K562 treated with DMSO at 1 percent for 24 hours (cell line): ENCODE data around the gene ITK. TPM values are rescaled to one million over a fixed set of nuclear protein-coding genes. Genes with fewer than 3 reads are reported as not detected.

ENCODE experiments used
- total RNA-seq: library from RNA; unstranded; fragments of 300-600 nt; gene quantifications from 2 replicates; pipeline ENCODE4 v1.2.3, GENCODE V29; 2022; ENCODE audit warnings: low read depth; ENCODE audit not compliant: insufficient read depth

ITK gene
- total RNA-seq, result not detected in 2 replicates

GRCh38 chr5:157180374-157181264 is at the start of gene ITK:
TSS of gene ITK (plus strand) at chr5:157180840. CDS start at chr5:157180978, 138 bp downstream.

GRCh38 chr5:157142317-157143126 is 38.1 kb upstream of the ITK start, which contains the start of gene MED7:
TSS of gene MED7 (minus strand) at chr5:157142865. CDS start at chr5:157139431, 3,434 bp downstream.

GRCh38 chr5:157166214-157167213 is 14.1 kb upstream of the ITK start, which contains the start of gene GARIN3:
TSS of gene GARIN3 (minus strand) at chr5:157166264. CDS start at chr5:157166168, 96 bp downstream.

GRCh38 chr5:157265714-157266285 is 85.2 kb downstream of the ITK start, which contains the start of gene CYFIP2:
TSS of gene CYFIP2 (plus strand) at chr5:157266123. CDS start at chr5:157285362, 19,239 bp downstream.

Other genes starting within 250 kb of the ITK start
- not detected in 2 replicates for gene TIMD4, start 217.6 kb upstream of the ITK start, total RNA-seq
- gene HAVCR1, start 121.7 kb upstream of the ITK start, total RNA-seq, result not detected in 2 replicates
- gene HAVCR2, start 71.8 kb upstream of the ITK start, total RNA-seq, result 0.28 TPM in 1 of 2 replicates, not detected in the other
- 2.7 and 4.2 TPM in 2 replicates for gene MED7, start 38.0 kb upstream of the ITK start, total RNA-seq
- not detected in 2 replicates for gene GARIN3, start 14.6 kb upstream of the ITK start, total RNA-seq
- gene CYFIP2, start 85.3 kb downstream of the ITK start, total RNA-seq, result 15.0 and 15.7 TPM in 2 replicates